GM21367 (cell line): ENCODE data around the gene HLA-B.
"Not testable (repeated sequence)": the region's sequence is repeated elsewhere in the genome, so short reads cannot be mapped to it uniquely, and the experiment has no call there.

Experiments
- ATAC-seq: cut with Tn5 transposase; IDR thresholded peaks from one replicate; pipeline ENCODE4 v1.9.1; 2021; ENCODE audit not compliant: unreplicated experiment

Gene HLA-B

DNA sequence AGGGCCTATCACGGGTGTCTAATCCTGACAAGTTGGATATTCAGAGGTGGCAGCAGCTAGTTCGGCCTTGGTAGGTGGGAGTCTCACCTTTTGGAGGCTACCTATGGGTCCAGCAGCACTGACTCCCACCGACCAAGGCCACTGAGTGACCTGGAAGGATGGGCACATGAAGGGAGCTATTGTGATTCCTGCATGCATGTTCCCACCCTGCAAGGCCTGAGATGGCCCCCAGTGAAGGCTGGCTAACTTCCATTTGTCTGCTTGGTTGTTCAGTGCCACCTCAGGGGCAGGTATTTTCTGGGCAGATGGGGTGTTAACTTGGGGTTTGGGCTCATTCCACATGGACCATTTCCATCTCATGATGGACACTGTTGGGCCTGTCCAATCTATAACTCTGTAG lies 28.1 kb upstream of the HLA-B start:
- ATAC-seq: no peak

DNA sequence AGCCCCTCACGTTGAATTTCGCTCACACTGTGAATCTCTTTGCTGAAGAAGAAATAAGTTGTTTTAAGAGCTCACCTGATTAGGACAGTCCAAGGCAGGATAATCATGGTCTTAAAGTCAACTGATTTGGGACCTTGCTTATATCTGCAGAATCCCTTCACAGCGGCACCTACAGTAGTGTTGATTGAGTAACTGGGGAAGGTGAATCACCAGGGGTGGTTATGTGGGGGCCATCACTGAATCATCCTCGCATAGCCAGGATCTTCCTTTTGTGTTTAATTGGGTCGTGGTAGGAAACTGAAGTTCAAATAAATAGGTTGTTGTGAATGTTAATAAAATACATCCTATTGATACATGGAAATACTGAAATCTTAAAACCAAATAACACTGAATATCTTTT lies 26.2 kb upstream of the HLA-B start:
- no peak for ATAC-seq

DNA sequence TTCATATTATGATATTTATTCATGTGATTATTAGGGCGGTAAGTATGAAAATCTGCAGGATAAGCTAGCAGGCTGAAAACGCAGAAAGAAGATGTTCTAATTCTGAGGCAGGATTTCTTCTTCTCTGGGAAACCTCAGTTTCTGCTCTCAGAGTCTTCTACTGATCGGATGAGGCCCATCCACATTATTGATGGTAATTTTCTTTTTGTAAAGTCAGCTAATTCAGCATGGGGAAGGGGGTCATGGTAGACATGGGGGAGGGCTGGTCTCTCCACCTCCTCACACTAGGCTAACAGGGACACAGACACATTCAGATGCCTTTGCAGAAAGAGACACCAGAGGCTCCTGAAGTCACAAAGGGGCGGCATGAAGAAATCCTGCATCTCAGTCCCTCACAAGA lies 24.7 kb upstream of the HLA-B start:
- ATAC-seq: no peak

DNA sequence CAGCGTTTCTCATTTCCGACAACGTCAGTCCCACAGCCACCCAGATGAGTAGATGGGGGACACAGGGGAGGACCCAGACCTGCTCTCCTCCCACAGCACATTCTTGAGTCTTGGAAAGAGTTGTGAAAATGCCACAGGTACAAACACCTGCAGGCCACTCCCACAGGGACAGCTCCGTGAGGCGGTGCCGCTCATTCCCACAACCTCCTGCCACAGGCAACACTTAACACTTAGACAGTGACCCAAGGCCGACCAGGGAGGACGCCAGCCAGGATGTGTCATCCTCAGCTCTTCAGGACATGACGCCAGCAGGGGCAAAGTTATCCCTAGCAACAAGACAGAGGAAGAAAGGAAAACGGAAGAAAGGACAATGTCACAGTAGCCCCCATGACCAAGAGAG lies 22.9 kb upstream of the HLA-B start:
- no peak for ATAC-seq

DNA sequence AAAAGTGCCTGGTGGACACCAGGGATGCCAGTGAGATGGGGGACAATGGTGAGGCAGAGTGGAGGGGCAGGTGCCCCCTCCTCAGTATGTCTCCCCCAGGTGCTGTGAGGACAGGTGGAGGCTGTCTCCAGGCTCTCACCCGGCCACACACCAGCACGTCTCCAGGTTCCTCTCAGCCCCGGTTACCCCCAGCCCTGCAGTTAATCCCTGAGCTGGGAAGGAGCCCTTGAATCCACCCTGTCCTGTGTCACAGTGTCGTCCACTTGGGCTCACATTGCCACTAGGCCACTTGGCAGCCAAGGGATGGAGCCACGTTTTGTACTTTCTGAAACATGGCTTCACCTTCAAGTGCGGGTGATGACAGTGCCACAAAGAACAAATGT lies 21.7 kb upstream of the HLA-B start:
- no peak for ATAC-seq

DNA sequence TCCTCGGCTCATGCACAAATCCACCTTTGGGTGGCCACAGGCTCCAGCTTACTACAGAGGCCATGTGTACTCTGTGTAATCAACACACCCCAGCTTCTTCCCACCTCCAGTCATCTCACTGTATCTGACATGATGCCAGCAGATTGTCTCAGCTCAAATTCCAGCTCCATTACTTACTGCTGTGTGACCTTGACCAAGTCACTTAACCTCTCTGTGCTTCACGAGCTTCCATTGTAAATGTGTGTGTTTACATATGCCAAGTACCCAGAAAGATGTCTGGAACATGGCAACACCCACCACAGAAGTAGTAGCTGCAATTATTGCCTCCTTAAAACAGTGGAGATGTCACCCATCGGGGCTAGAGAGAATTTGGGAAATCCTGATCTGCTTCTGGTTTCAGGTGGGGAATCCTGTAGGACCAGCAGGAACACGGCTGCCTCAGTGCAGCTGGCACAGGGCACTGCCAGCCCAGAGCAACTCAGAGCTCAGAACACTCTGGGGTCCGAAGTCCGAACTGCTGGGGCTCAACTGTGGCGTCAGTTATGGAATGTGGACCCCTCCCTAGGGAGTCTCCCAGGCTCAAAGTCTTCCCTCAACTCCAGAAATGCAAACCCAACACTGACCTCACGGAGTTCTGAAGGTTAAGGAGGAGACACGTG lies 21.2 kb upstream of the HLA-B start:
- no peak for ATAC-seq

DNA sequence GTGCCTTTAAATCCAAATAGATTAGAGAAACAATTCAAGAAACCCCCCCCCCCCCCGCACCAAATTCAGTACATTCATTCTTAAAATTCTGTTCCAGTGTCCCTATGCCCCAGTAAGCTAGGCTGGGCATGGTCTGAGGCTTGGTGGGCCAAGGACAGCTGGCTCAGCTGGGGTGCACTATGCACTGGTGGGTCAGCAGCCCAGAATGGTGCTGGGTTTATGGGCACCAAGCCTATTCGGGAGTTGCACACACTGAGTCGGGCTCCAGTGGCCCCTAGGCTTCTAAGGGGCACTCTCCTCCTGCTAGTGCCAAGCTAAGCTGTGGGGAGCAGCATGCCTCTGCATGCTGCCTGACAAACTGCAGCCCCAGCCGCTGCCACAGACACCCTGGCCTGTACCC lies 20.1 kb upstream of the HLA-B start:
- no peak for ATAC-seq

DNA sequence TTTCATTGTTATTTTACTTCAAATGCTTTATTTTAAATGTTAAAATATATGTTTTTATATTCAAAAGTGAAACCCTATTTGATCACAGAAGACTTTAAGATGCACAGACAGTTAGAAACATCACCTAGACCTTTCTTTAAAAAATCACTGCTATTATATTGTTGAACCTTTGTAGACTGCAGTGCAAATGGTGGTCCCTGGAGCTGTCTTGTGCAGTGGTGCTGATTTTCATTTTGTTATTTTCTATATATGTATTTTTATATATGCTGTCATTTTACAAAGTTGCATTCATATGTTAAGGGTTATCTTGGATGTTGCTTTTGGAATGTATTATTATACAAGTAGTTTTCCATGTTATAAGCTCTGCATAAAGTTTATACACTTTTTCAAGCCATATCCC lies 18.7 kb upstream of the HLA-B start:
- ATAC-seq: no peak

DNA sequence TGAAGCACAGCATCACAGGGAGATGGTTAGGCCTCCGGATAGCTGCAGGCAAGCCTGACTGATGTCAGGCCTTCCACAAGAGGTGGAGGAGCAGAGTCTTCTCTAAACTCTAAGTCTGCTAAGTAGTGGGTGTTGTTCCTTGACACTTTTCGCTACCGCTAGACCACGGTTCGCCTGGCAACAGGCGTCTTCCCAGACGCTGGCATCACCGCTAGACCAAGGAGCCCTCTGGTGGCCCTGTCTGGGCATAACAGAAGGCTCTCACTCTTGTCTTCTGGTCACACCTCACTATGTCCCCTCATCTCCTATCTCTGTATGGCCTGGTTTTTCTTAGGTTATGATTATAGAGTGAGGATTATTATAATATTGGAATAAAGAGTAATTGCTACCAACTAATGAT lies 17.1 kb upstream of the HLA-B start:
- ATAC-seq: not testable (repeated sequence)

DNA sequence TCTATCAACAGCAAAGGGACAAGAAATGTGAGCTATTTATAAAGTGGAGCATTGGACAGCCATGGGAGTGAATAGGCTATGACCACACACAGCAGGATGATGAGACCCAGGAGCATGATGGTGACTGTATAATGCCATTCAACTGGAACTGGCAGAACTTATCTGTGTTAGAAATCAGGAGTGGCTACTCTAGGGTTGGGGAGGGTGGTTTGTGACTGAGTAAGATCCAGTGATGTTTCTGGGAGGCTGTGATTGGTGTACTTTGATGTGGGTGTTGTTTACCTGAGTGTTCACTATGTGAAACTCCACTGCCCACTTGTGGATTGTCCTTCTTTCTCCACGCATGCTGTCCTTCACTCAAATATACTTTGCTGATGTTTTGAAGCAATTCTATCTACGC lies 11.5 kb upstream of the HLA-B start:
- no peak for ATAC-seq

DNA sequence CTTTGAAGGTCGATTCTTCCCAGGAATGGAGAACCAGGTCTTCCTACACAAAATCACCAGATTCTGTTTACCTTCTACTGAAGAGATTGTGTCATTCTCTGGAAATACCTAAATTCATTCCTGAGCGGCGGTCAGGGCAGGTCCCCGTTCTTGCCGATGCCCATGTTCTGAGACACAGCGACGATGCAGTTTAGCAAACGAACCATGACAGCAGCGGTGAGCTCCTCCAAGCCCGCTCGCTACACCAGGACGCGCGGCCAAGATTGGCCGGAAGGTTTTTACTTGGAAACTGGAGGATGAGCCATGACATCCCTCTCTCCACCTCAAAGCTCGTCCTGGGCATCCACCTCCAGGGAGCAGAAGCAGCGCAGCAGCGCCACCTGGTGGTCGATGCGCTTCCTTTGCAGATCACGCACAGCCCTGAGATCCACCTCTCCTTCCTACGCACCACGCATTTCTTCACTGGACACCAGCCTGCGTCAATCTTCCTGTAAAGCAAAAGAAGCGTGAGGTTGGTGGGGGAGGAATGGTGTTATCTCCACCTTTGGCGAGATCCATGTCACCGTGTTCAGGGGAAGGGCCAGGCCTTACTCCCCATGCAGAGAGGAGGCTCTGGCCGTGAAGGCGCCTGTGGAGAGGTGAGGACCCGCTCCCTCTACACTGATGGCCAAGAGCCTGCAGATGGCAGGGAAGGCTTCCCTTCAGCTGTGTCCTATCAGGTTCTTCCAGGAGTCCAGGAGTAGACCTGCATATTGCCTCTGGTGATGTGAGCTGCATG lies 9.9 kb upstream of the HLA-B start:
- no peak for ATAC-seq

DNA sequence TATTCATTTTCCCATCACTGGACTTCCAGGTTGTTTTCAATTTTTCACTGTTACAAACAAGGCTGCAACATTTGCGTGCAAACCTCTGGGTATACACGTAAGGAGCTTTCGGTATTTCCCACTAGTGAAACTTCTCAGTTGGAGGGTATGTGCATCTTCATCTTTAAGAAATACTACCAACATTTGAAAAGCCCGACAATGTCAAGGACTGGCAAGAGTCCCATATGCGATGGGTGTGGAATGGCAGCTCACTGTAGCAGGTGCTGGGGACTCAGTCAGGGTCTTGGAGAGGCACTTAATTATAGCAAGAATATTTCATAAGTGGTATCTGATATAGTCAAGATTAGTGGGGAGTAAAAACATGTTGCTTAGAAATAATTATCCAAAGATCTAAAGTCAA lies 8.9 kb upstream of the HLA-B start:
- ATAC-seq: no peak

DNA sequence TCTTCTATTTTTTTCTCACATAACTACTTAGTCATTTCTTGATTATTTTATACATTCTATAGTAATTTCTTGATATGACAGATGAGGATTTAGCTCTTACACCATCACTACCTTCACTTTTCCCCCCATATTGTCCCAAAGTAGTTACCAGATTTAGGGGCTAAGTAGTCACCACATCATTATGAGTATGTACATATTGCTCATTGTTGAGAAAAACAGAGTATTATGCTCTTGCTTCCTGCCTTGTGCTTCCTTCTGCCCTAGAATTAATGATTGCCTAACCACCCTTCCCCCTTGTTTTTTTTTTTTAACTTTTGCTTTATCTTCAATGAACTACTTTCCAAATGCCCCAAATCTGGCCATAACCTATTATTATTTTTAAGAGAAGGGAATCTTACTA lies 6.8 kb upstream of the HLA-B start:
- ATAC-seq: no peak

DNA sequence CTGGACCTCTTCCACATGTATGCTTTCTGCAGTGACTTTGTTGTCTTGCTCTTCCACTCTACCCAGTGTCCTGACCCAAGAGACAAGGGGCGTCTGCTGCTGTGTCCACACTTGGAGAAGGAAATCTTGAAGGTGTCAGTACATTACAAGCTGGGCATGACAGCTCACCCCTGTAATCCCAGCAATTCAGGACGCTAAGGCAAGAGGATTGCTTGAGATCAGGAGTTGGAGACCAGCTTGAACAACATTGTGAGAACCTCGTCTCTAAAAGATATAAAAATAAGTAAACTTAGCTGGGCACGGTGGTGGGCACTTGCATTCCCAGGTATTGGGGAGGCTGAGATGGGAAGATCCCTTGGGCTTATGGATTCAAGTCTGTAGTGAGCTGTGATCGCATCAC lies 5.8 kb upstream of the HLA-B start:
- ATAC-seq: no peak

DNA sequence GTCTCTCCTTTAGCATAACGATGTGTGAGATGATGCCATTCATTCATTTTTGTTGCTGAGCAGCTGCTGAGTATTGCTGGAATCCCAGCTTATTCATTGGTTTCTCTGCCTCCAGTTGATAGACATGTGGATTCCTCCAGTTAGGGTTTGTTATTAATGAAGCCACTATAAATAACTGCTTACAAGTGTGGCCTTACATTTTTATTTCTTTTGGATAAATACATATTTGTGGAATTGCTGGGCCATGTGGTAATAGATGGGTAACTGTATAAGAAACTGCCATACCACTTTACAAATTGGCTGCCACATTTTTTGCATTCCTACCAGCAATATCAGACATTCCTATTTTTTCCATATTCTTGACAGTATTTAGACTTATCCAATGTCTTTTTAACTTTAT lies 2.6 kb upstream of the HLA-B start:
- no peak for ATAC-seq

DNA sequence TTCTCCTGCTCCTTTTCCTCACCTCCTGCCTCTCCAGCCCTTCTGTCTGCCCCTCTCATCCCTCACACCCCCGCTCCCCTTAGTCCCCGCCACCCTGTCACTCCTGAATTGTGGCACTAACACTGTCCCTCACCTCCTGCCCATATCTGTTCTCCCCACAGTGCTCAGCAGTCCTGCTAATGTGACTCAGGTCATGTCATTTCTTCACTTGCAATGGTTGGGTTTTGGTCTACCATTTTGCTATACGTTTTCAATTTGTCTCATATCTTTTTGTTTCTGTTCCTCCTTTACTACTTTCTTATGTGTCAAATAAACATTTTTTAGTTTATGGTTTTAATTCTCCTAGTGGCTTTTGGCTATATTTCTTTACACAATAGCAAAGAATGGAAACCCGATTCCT lies 1.3 kb upstream of the HLA-B start:
- no peak for ATAC-seq

DNA sequence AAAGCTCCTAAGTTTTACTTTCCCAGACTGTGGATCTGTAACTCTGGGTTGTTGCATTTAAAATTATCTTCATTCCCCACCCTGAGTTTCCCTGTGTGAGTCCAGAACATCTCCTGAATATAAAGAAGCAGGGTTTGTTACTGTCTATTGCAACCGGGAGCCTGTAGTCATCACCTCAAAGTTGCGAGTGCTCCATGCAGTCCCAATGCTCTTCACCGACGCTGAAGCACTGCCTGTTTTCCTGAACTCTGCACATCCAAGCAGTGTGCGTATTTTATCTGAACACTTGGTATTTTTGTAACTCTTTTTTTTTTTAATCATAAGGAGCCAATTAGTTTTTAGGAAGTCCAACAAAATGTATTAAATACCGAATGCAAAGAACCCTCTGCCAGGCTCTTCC lies 907 bp upstream of the HLA-B start:
- no peak for ATAC-seq

DNA sequence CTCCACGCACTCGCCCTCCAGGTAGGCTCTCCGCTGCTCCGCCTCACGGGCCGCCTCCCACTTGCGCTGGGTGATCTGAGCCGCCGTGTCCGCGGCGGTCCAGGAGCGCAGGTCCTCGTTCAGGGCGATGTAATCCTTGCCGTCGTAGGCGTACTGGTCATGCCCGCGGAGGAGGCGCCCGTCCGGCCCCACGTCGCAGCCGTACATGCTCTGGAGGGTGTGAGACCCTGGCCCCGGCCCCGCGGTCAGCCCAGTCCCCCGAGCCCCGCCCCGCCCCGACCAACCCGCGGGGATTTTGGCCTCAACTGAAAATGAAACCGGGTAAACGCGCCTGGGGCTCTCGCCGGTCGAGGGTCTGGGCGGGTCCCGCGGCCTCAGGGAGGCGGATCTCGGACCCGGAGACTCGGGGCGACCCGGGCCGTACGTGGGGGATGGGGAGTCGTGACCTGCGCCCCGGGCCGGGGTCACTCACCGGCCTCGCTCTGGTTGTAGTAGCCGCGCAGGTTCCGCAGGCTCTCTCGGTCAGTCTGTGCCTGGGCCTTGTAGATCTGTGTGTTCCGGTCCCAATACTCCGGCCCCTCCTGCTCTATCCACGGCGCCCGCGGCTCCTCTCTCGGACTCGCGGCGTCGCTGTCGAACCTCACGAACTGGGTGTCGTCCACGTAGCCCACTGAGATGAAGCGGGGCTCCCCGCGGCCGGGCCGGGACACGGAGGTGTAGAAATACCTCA lies 598 bp downstream of the HLA-B start:
- no peak for ATAC-seq

DNA sequence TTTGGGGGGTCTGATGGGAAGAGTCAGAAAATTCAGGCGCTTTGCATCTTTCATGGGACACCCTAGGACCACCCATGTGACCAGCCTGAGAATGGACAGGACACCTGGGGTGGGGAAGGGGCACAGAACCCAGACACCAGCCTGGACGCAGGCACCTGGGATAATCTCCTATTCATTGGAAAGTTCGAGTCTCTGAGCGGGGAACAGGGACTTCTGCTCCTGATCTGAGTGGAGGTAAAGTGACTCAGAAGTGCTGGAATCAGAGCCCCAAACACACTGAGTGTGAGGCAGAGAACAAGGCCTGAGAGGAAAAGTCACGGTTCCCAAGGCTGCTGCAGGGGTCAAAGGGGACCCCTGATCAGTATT lies 1.4 kb downstream of the HLA-B start:
- ATAC-seq: no peak

DNA sequence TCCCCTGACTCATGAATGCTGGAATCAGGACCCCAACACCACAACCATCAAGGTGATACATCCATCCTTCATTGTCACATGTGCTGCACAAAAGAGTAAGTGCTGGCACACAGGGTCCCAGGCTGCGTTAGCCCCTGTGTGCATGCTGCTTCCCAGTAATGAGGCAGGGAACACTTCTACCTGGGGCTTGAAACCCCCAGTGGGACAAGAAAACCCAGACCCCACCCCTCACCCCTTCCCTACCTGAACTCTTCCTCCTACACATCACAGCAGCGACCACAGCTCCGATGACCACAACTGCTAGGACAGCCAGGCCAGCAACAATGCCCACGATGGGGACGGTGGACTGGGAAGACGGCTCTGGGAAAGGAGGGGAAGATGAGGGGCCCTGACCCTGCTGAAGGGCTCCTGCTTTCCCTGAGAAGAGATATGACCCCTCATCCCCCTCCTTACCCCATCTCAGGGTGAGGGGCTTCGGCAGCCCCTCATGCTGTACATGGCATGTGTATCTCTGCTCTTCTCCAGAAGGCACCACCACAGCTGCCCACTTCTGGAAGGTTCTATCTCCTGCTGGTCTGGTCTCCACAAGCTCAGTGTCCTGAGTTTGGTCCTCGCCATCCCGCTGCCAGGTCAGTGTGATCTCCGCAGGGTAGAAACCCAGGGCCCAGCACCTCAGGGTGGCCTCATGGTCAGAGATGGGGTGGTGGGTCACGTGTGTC lies 2.0 kb downstream of the HLA-B start:
- ATAC-seq: no peak

DNA sequence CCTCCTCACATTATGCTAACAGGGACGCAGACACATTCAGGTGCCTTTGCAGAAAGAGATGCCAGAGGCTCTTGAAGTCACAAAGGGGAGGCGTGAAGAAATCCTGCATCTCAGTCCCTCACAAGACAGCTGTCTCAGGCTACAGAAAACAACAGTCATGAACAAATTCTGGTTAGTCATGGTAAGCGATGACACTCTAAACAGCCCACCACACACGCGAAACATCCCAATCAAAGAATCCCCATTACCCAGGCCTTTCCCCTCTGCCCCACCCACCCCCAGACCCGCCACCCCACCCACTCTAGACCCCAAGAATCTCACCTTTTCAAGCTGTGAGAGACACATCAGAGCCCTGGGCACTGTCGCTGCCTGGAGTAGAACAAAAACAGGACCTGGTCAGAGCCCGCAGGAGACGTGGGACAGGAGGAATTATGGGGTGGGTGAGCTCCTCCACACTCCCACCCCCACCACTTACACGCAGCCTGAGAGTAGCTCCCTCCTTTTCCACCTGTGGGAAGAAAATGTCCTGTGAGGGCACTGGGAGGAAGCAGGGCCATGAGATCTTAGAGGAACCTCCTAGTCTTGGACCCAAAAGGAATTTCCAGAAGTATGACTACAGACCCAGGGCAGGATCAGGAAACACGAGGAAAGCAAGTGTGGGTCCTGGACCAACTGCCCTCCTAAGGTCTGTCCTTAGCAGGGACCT lies 2.7 kb downstream of the HLA-B start:
- no peak for ATAC-seq
